GM19397 (cell line): ENCODE data around the gene SLCO4A1.

Experiments used
- ATAC-seq: cut with Tn5 transposase; IDR thresholded peaks from one replicate; pipeline ENCODE4 v1.9.1; 2021; ENCODE audit warnings: mild to moderate bottlenecking, moderate library complexity; ENCODE audit not compliant: unreplicated experiment

SLCO4A1 gene

GRCh38 chr20:62650551-62651284 is 8.4 kb downstream of the SLCO4A1 start:
- ATAC-seq, result no peak

GRCh38 chr20:62651285-62652021 is 9.2 kb downstream of the SLCO4A1 start:
- peak; percentile 45 for ATAC-seq

- ATAC-seq, result peak; percentile 53
These were observed 10.0 kb downstream of the SLCO4A1 start for GRCh38 chr20:62652041-62652893.

DNA sequence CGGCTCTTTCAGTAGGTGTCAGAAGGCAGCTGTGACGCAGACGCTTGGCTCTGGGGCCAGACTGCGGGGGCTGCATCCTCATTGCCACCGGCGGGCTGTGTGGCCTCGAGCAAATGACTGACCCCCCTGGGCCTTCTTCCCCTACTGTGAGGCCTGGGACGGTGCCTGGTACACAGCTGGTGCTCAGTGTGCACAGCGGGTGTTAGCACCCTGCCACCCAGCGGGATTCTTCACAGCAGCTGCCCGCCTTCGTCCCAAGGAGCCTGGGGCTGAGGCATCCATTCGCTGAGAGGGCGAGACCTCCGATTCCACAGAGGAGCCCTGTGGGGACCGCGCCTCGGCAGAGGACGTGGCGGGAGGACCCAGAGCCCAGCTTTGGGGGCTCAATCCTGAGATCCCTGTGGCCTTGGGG is 10.6 kb downstream of the SLCO4A1 start:
- ATAC-seq, result no peak

- no peak for ATAC-seq
These were observed 11.1 kb downstream of the SLCO4A1 start for GRCh38 chr20:62653373-62653772.

DNA sequence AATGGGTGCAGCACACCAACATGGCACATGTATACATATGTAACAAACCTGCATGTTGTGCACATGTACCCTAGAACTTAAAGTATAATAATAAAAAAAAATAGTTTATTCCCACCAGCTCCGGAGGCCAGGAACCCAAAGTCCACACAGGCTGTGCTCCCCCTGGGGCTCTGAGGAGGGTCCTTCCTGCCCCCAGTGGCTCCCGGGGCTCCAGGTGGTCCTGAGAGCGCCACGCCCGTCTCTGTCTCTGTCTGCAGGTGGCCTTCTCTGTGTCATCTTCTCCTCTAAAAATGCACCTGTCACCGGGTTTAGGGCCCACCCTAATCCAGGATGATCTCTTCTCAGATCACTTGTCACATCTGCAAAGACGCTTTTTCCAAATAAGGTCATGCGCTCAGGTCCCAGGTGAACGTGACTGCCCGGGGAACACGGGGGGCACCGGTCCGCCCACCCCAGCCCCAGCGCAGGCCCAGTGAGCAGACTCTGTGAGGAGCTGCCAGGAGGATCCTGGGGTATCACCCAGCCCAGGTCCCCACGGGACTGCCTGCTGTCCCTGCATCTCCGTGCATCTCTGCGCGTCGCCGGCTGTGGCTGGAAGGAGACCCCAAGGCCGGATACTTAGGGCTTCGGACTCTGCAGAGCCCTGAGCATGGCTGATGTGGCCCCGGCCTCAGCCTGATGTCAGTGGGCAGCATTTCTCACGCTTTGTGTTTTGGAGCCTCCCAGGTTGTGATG is 11.8 kb downstream of the SLCO4A1 start:
- ATAC-seq, result no peak

- no peak for ATAC-seq
These were observed 13.2 kb downstream of the SLCO4A1 start for GRCh38 chr20:62655282-62656196.

- no peak for ATAC-seq
These were observed 14.1 kb downstream of the SLCO4A1 start for GRCh38 chr20:62656197-62656918.

- no peak for ATAC-seq
These were observed 14.8 kb downstream of the SLCO4A1 start for GRCh38 chr20:62656919-62657588.

- ATAC-seq, result no peak
These were observed 15.3 kb downstream of the SLCO4A1 start for GRCh38 chr20:62657589-62657942.

GRCh38 chr20:62657956-62658355 is 15.7 kb downstream of the SLCO4A1 start:
- no peak for ATAC-seq

DNA sequence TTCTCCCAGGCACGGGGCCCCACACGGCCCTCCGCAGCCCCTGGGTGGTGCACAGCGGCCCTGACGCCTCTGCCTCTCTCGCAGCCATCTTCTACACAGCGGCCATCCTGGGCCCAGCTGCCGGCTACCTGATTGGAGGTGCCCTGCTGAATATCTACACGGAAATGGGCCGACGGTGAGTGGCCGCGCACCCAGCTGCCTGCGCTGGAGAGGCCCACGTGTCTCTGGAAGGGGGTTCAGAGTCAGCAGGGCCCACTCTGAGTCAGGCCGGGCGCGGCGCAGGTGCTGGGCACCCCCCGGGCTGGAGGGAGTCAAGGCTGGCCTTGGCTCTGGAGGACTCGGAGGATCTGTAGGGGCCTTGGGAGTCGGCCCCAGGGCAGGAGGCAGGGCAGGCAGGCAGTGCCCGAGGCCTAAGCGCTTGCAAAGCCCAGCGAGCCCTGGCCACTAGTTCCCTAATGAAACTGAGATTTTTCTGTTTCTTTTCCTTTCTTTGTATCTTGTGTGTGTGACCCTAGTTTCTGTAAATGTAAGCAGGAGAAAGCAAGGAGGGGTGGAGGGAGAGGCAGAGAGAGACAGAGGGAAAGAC is 16.4 kb downstream of the SLCO4A1 start:
- no peak for ATAC-seq

DNA sequence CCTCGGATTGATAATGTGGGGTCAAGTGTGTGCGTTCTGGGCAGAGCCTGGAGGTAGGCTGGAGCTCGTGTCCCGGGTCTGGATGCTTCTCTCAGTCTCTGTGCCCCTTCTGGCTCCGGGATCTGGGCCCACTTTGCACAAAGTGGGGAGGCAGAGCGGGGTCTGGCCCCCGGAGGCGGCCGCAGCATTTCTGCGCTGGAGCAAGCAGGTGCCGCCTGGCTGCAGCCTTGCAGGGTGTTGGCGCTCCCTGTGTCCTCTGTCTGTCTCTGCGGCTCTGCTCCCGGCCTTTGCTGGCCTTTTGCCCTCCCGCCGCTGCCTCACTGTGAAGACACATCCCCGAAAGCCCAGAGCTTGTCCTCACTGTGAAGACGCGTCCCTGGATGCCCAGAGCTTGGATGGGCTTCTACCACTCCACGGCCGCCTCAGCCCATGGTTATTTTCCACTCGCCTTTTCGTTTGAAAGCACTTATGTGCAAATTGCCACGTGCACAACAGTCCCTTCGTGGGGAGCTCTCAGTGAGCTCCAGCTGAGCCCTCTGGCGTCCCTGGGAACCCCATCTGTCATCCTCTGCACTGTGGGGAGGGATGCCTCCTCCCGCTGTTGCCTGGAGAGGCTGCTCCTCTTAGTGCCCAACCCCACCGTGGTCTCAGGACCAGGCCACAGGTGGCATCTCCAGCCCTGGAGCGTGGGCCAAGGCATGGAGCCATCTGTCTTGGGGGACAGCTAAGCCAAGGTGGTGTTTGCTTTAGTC is 17.4 kb downstream of the SLCO4A1 start:
- ATAC-seq, result no peak

GRCh38 chr20:62660240-62660615 is 17.9 kb downstream of the SLCO4A1 start:
- ATAC-seq, result no peak

GRCh38 chr20:62660768-62661167 is 18.5 kb downstream of the SLCO4A1 start:
- no peak for ATAC-seq

DNA sequence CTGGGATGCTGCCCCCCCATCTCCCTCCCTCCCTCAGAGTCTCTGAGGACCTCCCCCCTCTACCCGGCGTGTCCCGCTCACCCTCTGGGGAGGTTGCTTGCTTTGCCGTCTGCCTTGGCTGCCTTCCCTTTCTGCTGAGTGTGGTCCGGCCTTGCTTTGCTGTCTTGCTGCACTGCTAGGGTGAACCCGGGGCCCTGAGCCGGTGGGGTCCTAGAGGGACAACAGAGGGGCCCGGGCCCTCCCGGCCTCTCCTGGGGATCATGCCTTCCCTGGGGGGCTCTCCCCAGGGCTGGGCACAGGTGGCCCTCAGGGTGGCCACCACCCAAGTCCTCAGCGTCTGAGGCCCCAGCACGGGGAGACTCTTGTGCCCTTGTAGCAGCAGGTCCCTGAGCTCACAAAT is 19.3 kb downstream of the SLCO4A1 start:
- no peak for ATAC-seq

DNA sequence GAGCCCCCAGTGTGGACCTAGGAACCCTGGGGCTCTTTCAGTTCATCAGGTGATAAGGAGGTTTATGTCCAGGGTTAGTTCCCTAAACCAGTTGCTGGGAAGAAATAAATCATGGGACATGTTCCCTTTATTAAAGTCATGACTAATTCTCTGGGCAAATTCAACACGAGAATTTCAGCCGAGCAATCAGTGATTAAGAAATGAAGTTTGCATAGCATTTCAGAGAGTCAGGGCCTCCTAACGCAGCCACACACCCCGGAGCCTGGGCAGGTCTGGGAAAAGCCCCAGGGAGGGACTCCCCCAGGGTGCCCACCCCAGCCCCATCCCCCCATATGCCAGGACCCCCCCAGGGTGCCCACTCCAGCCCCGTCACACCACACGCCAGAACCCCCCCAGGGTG is 20.1 kb downstream of the SLCO4A1 start:
- no peak for ATAC-seq
